ENCODE measurements around the gene TMEM132D. TPM values are rescaled to one million over a fixed set of nuclear protein-coding genes. Genes with fewer than 3 reads are reported as not detected.

Gene TMEM132D
- total and polyA plus RNA-seq, 2 of the 8 experiments (the other 6 are each of a cell fraction or from before 2014, with no cell fraction given), result 3.5 to 10.1 TPM

GRCh38 chr12:129592449-129592848, 311.4 kb downstream of the TMEM132D start:
- Histone ChIP-seq H3K27ac (ENCODE audit: low read depth, low read length) (no peak overlapping the region), H3K23me2 (ENCODE audit: low read depth, low read length) (no peaks in the 10 kb centered on the region), H3K23ac (ENCODE audit: insufficient read length) (no peak overlapping the region), H2BK5ac (ENCODE audit: low read depth, low read length) (no peak overlapping the region), H4K5ac (ENCODE audit: insufficient read length, low read depth, low read length) (no peak overlapping the region), H2BK15ac (ENCODE audit: low read length) (no peak overlapping the region), H3K79me2 (ENCODE audit: control insufficient read depth in 1 of 2, insufficient read depth in 2 of 2, low read length in 2 of 2) (no peaks in the 10 kb centered on the region), H3K14ac (ENCODE audit: insufficient read length) (no peak overlapping the region), H3K56ac (replicated peaks; ENCODE audit: insufficient read length, low read depth, low read length) (no peak overlapping the region), H3K36me3 (ENCODE audit: control insufficient read depth in 2 of 4, insufficient read depth in 4 of 4, low read length in 3 of 4) (no peaks in the 10 kb centered on the region), H3K79me1 (ENCODE audit: low read depth, low read length) (no peaks in the 10 kb centered on the region; the same call in 1 of the 2 replicates), H2BK20ac (ENCODE audit: low read length) (no peak overlapping the region), H3K4me1 (replicated peaks in 1 of 4; ENCODE audit: control insufficient read depth in 3 of 4, insufficient read depth in 4 of 4, low read length in 3 of 4) (no peaks in the 10 kb centered on the region), H2BK120ac (replicated peaks; ENCODE audit: low read depth, low read length) (no peak overlapping the region), H3K4me2 (ENCODE audit: insufficient read depth in 1 of 2, low read depth in 2 of 2, low read length in 2 of 2) (no peak overlapping the region), H4K8ac (ENCODE audit: extremely low read depth, insufficient read depth, low read length) (no peak overlapping the region; the same call in 1 of the 2 replicates), H4K20me1 (replicated peaks in 1 of 2; ENCODE audit: control insufficient read depth in 1 of 2, insufficient read depth in 2 of 2, low read length in 2 of 2) (no peaks in the 10 kb centered on the region), H3K27me3 (replicated peaks in 1 of 4; ENCODE audit: control insufficient read depth in 3 of 4, extremely low read depth in 1 of 4, insufficient read depth in 3 of 4, low read length in 3 of 4) (no peaks in the 10 kb centered on the region), H2AFZ (ENCODE audit: low read length) (no peak overlapping the region), H3K18ac (ENCODE audit: extremely low read depth, low read length) (no peak overlapping the region), H3K4ac (replicated peaks; ENCODE audit: insufficient read length, low read depth, low read length) (no peak overlapping the region), H2AK5ac (ENCODE audit: low read depth, low read length) (no peak overlapping the region), H3K9ac (replicated peaks in 1 of 4; ENCODE audit: extremely low read depth in 1 of 4, low read depth in 3 of 4, low read length in 3 of 4) (no peak overlapping the region), H3K9me3 (ENCODE audit: insufficient read depth in 2 of 2, low read depth in 1 of 2, low read length in 1 of 2) (no peaks in the 10 kb centered on the region; a peak in 1 of 4 replicates), H2BK12ac (ENCODE audit: low read depth, low read length) (no peak overlapping the region), H3K4me3 (ENCODE audit: extremely low read depth in 1 of 4, insufficient read depth in 2 of 4, low read depth in 3 of 4, low read length in 4 of 4) (no peak overlapping the region), H4K91ac (replicated peaks; ENCODE audit: insufficient read length, low read length) (no peak overlapping the region)
- ChIA-PET CTCF (ENCODE audit: partially characterized antibody) (interaction anchor here (0.7 to 1.0 kb wide), 2 partner anchors 174 to 768 kb away, joined by 3 read pairs; no protein-coding TSS in a partner anchor), POLR2A (ENCODE audit: partially characterized antibody) (no interaction called here)
- WGBS, 2 experiments (ENCODE audit: extremely low coverage in 1 of 2, insufficient coverage in 1 of 2, insufficient read length in 1 of 2, insufficient replicate concordance in 2 of 2, low coverage in 1 of 2, low lambda C conversion rate in 2 of 2, missing lambda C conversion rate in 1 of 2), result 93% methylated on average over 2 of the region's 2 CpGs; no CpG with 5 or more reads in 1 of the 2 experiments
- FAIRE-seq, result no peak
- no peak for DNase-seq (ENCODE audit: low read depth in 1 of 2, low spot score in 2 of 2)
- TF ChIP-seq POU5F1 (IDR thresholded peaks at IDR 0.05; ENCODE audit: low read depth, low read length) (no peak), SAP30 (IDR thresholded peaks at IDR 0.05; ENCODE audit: insufficient read depth, insufficient replicate concordance, low read length) (no peak)

All from H1 (cell line).